HL-60 (cell line): ENCODE data around the gene DOK6.

Experiments
- DNase-seq, 2 experiments: peaks; one replicate each; pipeline ENCODE4 v3.0.0-alpha.2; 2010 to 2020; ENCODE audit warnings: low read depth in 1 of 2, low spot score in 1 of 2
- H3K27ac ChIP-seq: fragments of 250-450 bp; sonication (Bioruptor Pico); replicated peaks from 2 replicates; pipeline ENCODE4 v1.5.1; 2020; ENCODE audit warnings: mild to moderate bottlenecking, moderate library complexity
- H3K27me3 ChIP-seq: fragments of 250-450 bp; sonication (Bioruptor Pico); 2 replicates; pipeline ENCODE4 v1.5.1; 2021; ENCODE audit warnings: mild to moderate bottlenecking, moderate library complexity; ENCODE audit not compliant: insufficient read depth, poor library complexity, severe bottlenecking
- H3K4me3 ChIP-seq: replicated peaks from 2 replicates; pipeline ENCODE4 v1.5.1; 2011; ENCODE audit warnings: mild to moderate bottlenecking, control low read depth, low read length; ENCODE audit not compliant: insufficient read depth
- CTCF ChIP-seq: IDR thresholded peaks from one replicate; pipeline ENCODE4 v1.5.1; 2011; ENCODE audit warnings: low read length, control low read depth, inconsistent platforms; ENCODE audit not compliant: insufficient read depth
- GABPA ChIP-seq: IDR thresholded peaks from 2 replicates; pipeline ENCODE4 v1.6.1; 2012; ENCODE audit warnings: low read depth
- POLR2AphosphoS5 ChIP-seq: IDR thresholded peaks from 2 replicates; pipeline ENCODE4 v1.6.1; 2012; ENCODE audit warnings: low read depth
- REST ChIP-seq: IDR thresholded peaks from 2 replicates; pipeline ENCODE4 v1.6.1; 2012; ENCODE audit warnings: low read depth; ENCODE audit not compliant: insufficient replicate concordance
- SPI1 ChIP-seq: IDR thresholded peaks from 2 replicates; pipeline ENCODE4 v1.6.1; 2012; ENCODE audit warnings: low read depth, mild to moderate bottlenecking, borderline replicate concordance

Gene DOK6

GRCh38 chr18:69763821-69764220, 363.1 kb downstream of the DOK6 start:
- no peak for DNase-seq
- TF ChIP-seq SPI1 (0 out of 2 replicates have a peak, but pooled peaks have one; percentile 11), GABPA (no peak)
- Histone ChIP-seq H3K27me3 (no peaks in the 10 kb centered on the region), H3K4me3 (no peak overlapping the region), H3K27ac (no peak overlapping the region)

- TF ChIP-seq CTCF, result no peak
- TF ChIP-seq SPI1, result no peak
- no peak for TF ChIP-seq REST
- TF ChIP-seq POLR2AphosphoS5, result no peak
- TF ChIP-seq GABPA, result no peak
- Histone ChIP-seq H3K4me3 (no peak overlapping the region), H3K27ac (no peak overlapping the region), H3K27me3 (no peaks in the 10 kb centered on the region)
- no peak for DNase-seq
These were observed 369.6 kb downstream of the DOK6 start for GRCh38 chr18:69770238-69770637.

GRCh38 chr18:69774831-69775230, 374.1 kb downstream of the DOK6 start:
- Histone ChIP-seq H3K27ac (no peak overlapping the region), H3K27me3 (no peaks in the 10 kb centered on the region), H3K4me3 (no peak overlapping the region)
- peak; percentile 45; the same call in 1 of the 2 replicates for TF ChIP-seq SPI1
- no peak for TF ChIP-seq POLR2AphosphoS5
- TF ChIP-seq REST, result no peak
- no peak for TF ChIP-seq CTCF
- TF ChIP-seq GABPA, result peak; percentile 47; the same call in 1 of the 2 replicates
- peak; percentile 17 to 39 for DNase-seq

- Histone ChIP-seq H3K27me3 (no peaks in the 10 kb centered on the region), H3K27ac (no peak overlapping the region), H3K4me3 (no peak overlapping the region)
- DNase-seq, result no peak
- no peak for TF ChIP-seq CTCF
- no peak for TF ChIP-seq SPI1
- TF ChIP-seq GABPA, result no peak
- TF ChIP-seq POLR2AphosphoS5, result no peak
- no peak for TF ChIP-seq REST
These were observed 376.6 kb downstream of the DOK6 start for GRCh38 chr18:69777248-69777647.
